ACHN (cell line): Measurements from ENCODE around the gene PEX5L.
"Not testable (repeated sequence)": the region's sequence is repeated elsewhere in the genome, so short reads cannot be mapped to it uniquely, and the experiment has no call there.

Experiments used
- DNase-seq: peaks from one replicate; pipeline ENCODE4 v3.0.0-alpha.2; 2015
- in situ Hi-C: cut with HindIII; loops from 2 replicates; pipeline ENCODE4 v1.10.0; 2017; ENCODE audit warnings: low sequenced_read_pairs, low pct_ligation_motif_present, low pct_unique_long_range_greater_than_20kb

The PEX5L gene

DNA sequence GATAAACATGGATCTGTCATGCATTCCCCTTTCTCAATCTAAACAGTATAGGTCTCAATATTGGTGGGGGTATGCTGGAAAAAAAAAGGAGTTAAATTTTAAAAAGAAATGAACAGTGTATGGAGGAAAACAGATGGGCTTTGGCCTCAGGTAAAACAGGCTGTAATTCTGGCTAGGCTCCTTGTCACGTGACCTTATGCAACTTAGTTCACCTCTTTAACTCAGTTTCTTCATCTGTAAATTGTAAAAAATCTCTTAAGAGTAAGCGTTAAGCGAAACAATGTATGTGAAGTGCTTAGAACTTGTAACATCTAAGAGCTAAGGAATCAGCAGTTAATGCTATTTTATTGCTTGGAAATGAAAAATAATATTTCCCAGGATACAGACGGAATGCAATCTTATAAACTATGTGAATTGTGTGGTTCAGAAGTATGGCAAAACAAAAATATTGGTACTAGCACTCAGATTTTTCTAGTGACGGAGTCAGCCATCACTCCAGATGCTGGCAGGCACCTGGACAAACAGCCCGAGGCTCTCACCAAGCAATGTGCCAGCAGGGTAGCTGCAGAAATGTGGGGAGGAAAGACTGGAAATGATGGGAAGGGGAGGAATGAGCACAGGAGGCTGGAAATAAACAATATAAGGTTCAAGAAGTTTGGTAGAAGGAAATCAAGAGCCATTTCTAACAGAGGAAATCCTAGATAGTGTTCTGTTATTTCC lies 211.1 kb downstream of the PEX5L start:
- in situ Hi-C loops: no loop called here
- DNase-seq: no peak

- DNase-seq: no peak
- in situ Hi-C loops: no loop called here
Measured at GRCh38 chr3:179822296-179822695, 214.4 kb downstream of the PEX5L start.

GRCh38 chr3:179819379-179819778 lies 217.4 kb downstream of the PEX5L start:
- in situ Hi-C loops: no loop called here
- no peak for DNase-seq

- in situ Hi-C loops: no loop called here
- DNase-seq: no peak
Measured at GRCh38 chr3:179812096-179812382, 224.7 kb downstream of the PEX5L start.

GRCh38 chr3:179811321-179812095 lies 225.2 kb downstream of the PEX5L start:
- DNase-seq: peak; percentile 72

DNA sequence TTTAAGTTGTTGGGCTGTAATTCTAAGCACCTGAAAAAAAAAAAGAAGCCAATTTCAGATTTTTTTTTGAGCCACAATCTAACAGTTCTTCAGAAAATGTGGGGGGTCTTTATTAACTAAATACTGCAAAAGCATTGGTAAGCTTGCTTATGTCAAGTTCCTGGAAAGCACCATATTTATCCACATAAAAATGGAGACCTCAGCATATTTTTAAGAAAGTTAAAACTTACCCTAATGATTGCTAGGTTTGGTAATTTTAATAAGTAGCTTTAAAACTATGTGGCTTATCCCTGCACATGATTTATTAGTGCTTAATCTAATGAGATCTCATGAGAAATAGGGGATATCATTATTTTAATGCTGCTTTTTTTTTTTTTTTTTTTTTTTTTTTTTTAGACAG lies 227.1 kb downstream of the PEX5L start:
- in situ Hi-C loops: no loop called here
- no peak for DNase-seq

More at GRCh38 chr3:179811321-179812095, 225.2 kb downstream of the PEX5L start:
- in situ Hi-C loops: no loop called here

- in situ Hi-C loops: no loop called here
- DNase-seq: no peak
Measured at GRCh38 chr3:179807588-179807987, 229.1 kb downstream of the PEX5L start.

GRCh38 chr3:179806177-179806576 lies 230.6 kb downstream of the PEX5L start:
- DNase-seq: no peak
- in situ Hi-C loops: no loop called here

GRCh38 chr3:179801856-179802255 lies 234.9 kb downstream of the PEX5L start:
- DNase-seq: no peak
- in situ Hi-C loops: no loop called here

DNA sequence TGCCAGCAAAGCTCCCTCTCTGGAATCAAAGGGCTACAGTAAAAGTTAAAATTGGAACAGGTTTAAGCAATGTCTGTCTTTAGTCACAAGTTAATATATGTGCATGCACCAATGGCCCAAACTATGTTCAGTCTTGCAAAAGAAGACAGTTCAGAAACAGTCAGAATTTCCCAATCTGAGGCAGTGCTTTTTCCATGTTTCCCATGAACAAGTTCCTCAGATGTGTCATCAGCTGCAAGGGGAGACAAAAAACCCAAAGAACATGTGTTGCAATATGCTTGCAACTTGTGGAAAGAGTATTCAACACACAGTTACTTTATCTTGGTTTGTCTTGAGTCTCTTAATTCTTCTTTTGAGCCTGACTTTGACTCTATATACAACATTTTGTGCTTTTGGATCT lies 235.5 kb downstream of the PEX5L start:
- in situ Hi-C loops: no loop called here
- no peak for DNase-seq

DNA sequence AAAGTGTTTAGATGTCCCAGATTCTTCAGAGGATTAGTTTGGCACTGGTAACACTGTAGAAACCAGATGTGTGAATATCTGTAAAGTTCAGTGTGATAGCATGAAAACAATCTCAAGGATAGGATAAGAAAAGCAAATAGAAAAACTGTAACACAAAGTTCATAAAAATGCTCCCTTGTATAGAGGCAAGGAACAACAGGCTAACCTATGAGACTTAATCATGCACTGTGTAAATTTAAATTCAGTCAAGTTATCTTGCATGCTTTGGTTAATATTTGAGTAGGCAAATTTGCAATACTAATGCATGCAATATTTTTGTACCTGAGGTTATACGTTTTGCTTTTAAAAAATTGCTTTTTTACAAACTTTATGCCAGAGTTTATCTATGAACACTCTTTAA lies 239.5 kb downstream of the PEX5L start:
- in situ Hi-C loops: no loop called here
- no peak for DNase-seq

DNA sequence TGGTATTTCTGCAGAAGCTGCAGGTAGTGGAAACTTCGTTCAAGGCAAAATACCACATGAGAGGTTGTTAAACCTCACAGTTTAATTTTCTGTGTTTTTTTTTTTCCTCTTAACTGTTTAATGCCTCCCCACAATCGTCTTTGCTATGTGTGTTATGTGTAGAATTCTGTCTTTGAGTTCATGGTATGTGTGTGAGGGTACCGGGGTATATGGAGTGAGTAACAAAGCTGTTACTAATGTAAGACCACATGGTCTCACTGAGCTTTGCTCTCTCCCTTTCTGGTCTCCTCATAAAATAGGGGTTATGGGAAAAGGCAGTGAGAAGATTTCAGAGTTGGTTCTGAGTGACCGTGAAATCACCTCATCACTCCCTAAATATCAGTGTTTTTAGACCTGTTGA lies 240.3 kb downstream of the PEX5L start:
- no peak for DNase-seq
- in situ Hi-C loops: no loop called here

DNA sequence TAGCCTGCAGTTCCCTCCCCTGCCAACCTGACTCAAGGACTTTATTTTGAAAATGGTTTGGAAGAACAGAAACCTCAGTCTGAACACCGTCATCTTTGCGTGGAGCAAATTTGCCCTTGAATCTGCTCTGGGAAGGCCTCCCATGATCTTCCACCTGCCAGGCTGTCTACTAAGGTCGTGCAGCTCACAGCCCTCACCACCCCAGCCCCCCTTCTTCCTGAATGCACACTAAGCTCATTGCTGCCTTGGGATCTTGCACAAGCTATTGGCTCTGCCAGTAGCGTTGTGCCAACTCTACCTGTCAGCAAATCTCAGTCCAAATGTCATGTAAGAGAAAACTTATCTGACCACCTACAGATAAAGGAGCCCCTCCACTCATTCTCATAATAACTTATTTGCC lies 242.4 kb downstream of the PEX5L start:
- in situ Hi-C loops: no loop called here
- no peak for DNase-seq

DNA sequence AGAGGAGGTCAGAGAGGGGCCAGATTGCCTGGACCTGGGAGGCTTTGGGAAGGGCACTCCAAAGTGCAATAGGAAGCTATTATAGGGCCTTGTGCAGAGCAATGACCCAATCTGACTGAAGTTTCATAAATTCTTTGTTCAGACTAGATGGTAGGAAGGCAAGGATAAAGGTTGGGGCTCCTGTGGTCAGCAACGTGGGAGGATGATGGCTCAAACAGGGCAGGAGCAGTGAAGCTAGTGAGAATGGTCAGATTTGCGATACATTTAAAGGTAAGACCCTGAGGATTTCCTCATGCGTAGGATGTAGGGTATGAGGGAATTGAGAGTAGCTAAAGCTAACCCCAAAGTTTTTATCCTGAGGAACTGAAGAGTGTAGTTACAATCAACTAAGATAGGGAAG lies 244.9 kb downstream of the PEX5L start:
- in situ Hi-C loops: no loop called here
- no peak for DNase-seq

GRCh38 chr3:179788996-179789395 lies 247.7 kb downstream of the PEX5L start:
- in situ Hi-C loops: no loop called here
- no peak for DNase-seq

- in situ Hi-C loops, DNase-seq: not testable (repeated sequence)
Measured at GRCh38 chr3:179782841-179783240, 253.9 kb downstream of the PEX5L start.

DNA sequence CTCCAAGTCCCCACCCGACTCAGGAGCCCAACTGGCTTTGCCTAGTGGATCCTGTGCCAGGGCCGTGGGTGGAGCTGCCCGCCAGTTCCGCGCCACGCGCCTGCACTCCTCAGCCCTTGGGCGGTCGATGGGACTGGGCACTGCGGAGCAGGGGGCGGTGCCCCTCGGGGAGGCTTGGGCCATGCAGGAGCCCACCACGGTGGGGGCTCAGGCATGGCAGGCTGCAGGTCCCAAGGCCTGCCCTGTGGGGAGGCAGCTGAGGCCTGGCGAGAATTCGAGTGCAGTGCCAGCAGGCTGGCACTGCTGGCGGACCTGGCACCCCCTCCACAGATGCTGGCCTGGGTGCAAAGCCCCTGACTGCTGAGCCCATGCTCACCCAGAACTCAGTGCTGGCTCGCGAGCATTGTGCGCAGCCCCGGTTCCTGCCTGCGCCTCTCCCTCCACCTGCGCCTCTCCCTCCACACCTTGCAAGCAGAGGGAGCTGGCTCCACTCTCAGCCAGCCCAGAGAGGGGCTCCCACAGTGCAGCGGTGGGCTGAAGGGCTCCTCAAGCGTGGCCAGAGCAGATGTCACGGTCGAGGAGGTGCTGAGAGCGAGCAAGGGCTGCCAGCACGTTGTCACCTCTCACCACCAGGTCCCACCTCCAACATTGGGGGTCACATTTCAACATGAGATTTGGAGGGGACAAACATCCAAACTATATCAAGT lies 261.2 kb downstream of the PEX5L start:
- DNase-seq: no peak
- in situ Hi-C loops: no loop called here

DNA sequence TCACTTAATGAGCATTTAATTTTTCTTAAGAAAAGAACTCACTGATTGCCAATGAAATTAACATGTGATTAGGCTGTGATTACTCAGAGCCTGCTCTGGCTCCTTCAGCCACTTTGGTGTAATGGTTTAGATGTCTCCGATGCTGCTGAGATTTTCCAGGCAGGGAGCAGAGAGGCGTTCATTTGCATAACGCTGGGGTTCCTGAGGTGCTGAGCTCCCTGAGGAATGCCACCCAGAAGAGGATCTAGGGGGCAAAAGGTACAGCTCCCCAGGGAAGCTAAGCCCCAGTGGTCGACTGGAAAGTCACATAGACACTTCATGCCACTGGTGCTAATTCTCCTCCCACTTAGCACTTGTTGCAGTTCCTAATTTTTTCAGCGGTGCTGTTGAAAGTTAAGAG lies 264.4 kb downstream of the PEX5L start:
- no peak for DNase-seq
- in situ Hi-C loops: loop anchor here (25.0 kb wide), 1 partner anchor 840 kb away; the partner anchor contains the start of gene TTC14

GRCh38 chr3:179771797-179772196 lies 264.9 kb downstream of the PEX5L start:
- in situ Hi-C loops: loop anchor here (25.0 kb wide), 1 partner anchor 841 kb away; the partner anchor contains the start of gene TTC14
- no peak for DNase-seq
